Measurements from ENCODE around the gene KSR2.

Gene KSR2

GRCh38 chr12:117850048-117850447 lies 118.7 kb downstream of the KSR2 start:
- ChIA-PET CTCF (interaction anchor here (0.6 to 4.1 kb wide), 42 partner anchors 9 to 684 kb away, joined by 3 to 69 read pairs (median 4); no protein-coding TSS in a partner anchor), POLR2A (no interaction called here)
- no peak overlapping the region for H3K27ac ChIP-seq (ENCODE audit: extremely low read depth, low read depth, low read length)
- H3K4me3 ChIP-seq (ENCODE audit: low read depth, low read length) = no peak overlapping the region
- no peak for TF ChIP-seq ZNF48 (tag by site-specific recombination; IDR thresholded peaks at IDR 0.05)
- TF ChIP-seq FEZF1 (tag by site-specific recombination; IDR thresholded peaks at IDR 0.05) = no peak
- no peak for TF ChIP-seq ZNF433 (tag by site-specific recombination; IDR thresholded peaks at IDR 0.05; ENCODE audit: low read depth)
- TF ChIP-seq ZNF146 (tag by site-specific recombination; IDR thresholded peaks at IDR 0.05) = no peak
- peak; percentile 67 for TF ChIP-seq ZNF654 (tag by site-specific recombination; IDR thresholded peaks at IDR 0.05; ENCODE audit: low read depth)
- TF ChIP-seq ZNF664 (tag by site-specific recombination; IDR thresholded peaks at IDR 0.05) = no peak
- TF ChIP-seq CTCF (tag by site-specific recombination; IDR thresholded peaks at IDR 0.05) = peak; percentile 45; the same call in 1 of the 2 replicates
- H3K36me3 ChIP-seq (ENCODE audit: control insufficient read depth in 2 of 2, insufficient read depth in 1 of 2, low read length in 2 of 2) = no peaks in the 10 kb centered on the region
- no peaks in the 10 kb centered on the region for H3K4me1 ChIP-seq (ENCODE audit: control insufficient read depth, insufficient read depth, low read length)
- no peaks in the 10 kb centered on the region for H3K9me3 ChIP-seq (ENCODE audit: control insufficient read depth, insufficient read depth, low read depth, low read length)

GRCh38 chr12:117847371-117847770 lies 121.4 kb downstream of the KSR2 start:
- Histone ChIP-seq H3K4me1 (ENCODE audit: control insufficient read depth, insufficient read depth, low read length) (no peaks in the 10 kb centered on the region), H3K27ac (ENCODE audit: extremely low read depth, low read depth, low read length) (no peak overlapping the region), H3K4me3 (ENCODE audit: low read depth, low read length) (no peak overlapping the region), H3K9me3 (ENCODE audit: control insufficient read depth, insufficient read depth, low read depth, low read length) (no peaks in the 10 kb centered on the region), H3K36me3 (ENCODE audit: control insufficient read depth in 2 of 2, insufficient read depth in 1 of 2, low read length in 2 of 2) (no peaks in the 10 kb centered on the region)
- CTCF ChIA-PET = interaction anchor here (0.6 to 3.7 kb wide), 5 partner anchors 9 to 612 kb away, joined by 3 to 32 read pairs (median 4); no protein-coding TSS in a partner anchor
- POLR2A ChIA-PET = no interaction called here
- TF ChIP-seq IKZF3 (tag by site-specific recombination; IDR thresholded peaks at IDR 0.05) (no peak), ZNF398 (tag by site-specific recombination; IDR thresholded peaks at IDR 0.05) (no peak), ATF2 (tag by site-specific recombination; IDR thresholded peaks at IDR 0.05; ENCODE audit: low read depth) (no peak), ZNF404 (tag by site-specific recombination; IDR thresholded peaks at IDR 0.05) (no peak), AEBP2 (tag by site-specific recombination; IDR thresholded peaks at IDR 0.05; ENCODE audit: borderline replicate concordance) (no peak), PRDM2 (tag by site-specific recombination; IDR thresholded peaks at IDR 0.05; ENCODE audit: borderline replicate concordance) (no peak), ZNF23 (tag by site-specific recombination; IDR thresholded peaks at IDR 0.05; ENCODE audit: borderline replicate concordance) (no peak), ZNF610 (tag by site-specific recombination; IDR thresholded peaks at IDR 0.05; ENCODE audit: borderline replicate concordance) (no peak), MEIS1 (CRISPR knock-in tag; IDR thresholded peaks at IDR 0.05; ENCODE audit: borderline replicate concordance) (no peak), HIC1 (tag by site-specific recombination; IDR thresholded peaks at IDR 0.05) (no peak), ZNF132 (tag by site-specific recombination; IDR thresholded peaks at IDR 0.05; ENCODE audit: borderline replicate concordance) (no peak), ZNF155 (tag by site-specific recombination; IDR thresholded peaks at IDR 0.05) (no peak)

Data from HEK293 (cell line).